ENCODE data around the gene NSUN7. TPM values are rescaled to one million over a fixed set of nuclear protein-coding genes. Genes with fewer than 3 reads are reported as not detected.

The NSUN7 gene
- total RNA-seq, 1 experiment from 2014 or later = 0.90 TPM

GRCh38 chr4:40837094-40837870, 87.5 kb downstream of the NSUN7 start:
- CTCF ChIA-PET = no interaction called here
- Histone ChIP-seq H3K27ac (ENCODE audit: low read depth, low read length, poor library complexity, severe bottlenecking) (no peak overlapping the region), H3K4me1 (ENCODE audit: insufficient read depth, low read length, poor library complexity, severe bottlenecking) (no peaks in the 10 kb centered on the region), H3K27me3 (replicated peaks; ENCODE audit: insufficient read depth, low read depth, low read length, poor library complexity) (no peaks in the 10 kb centered on the region), H3K9me3 (ENCODE audit: low read depth, low read length, poor library complexity, severe bottlenecking) (no peaks in the 10 kb centered on the region), H3K36me3 (ENCODE audit: insufficient read depth, low read length, poor library complexity, severe bottlenecking) (no peaks in the 10 kb centered on the region), H3K4me3 (ENCODE audit: low read depth, low read length, poor library complexity, severe bottlenecking) (no peak overlapping the region)
- no peak for TF ChIP-seq CTCF (conservative IDR thresholded peaks at IDR 0.05; ENCODE audit: low read depth, low read length)
- TF ChIP-seq EZH2 (IDR thresholded peaks at IDR 0.05; ENCODE audit: borderline replicate concordance, low read depth, low read length, poor library complexity, severe bottlenecking) = no peak
- intact Hi-C loops (cut with micrococcal nuclease; ENCODE audit: unreplicated experiment) = no loop called here
- DNase-seq (ENCODE audit: low spot score) = no peak
- POLR2A ChIA-PET (ENCODE audit: low non-redundant PET) = no interaction called here
- BruUV-seq (replicated peaks) = no TSS peak

- DNase-seq (ENCODE audit: low spot score) = no peak
- TF ChIP-seq CTCF (conservative IDR thresholded peaks at IDR 0.05; ENCODE audit: low read depth, low read length) (no peak), EZH2 (IDR thresholded peaks at IDR 0.05; ENCODE audit: borderline replicate concordance, low read depth, low read length, poor library complexity, severe bottlenecking) (no peak)
- Histone ChIP-seq H3K27me3 (replicated peaks; ENCODE audit: insufficient read depth, low read depth, low read length, poor library complexity) (no peaks in the 10 kb centered on the region), H3K4me3 (ENCODE audit: low read depth, low read length, poor library complexity, severe bottlenecking) (no peak overlapping the region), H3K9me3 (ENCODE audit: low read depth, low read length, poor library complexity, severe bottlenecking) (no peaks in the 10 kb centered on the region), H3K4me1 (ENCODE audit: insufficient read depth, low read length, poor library complexity, severe bottlenecking) (no peaks in the 10 kb centered on the region), H3K36me3 (ENCODE audit: insufficient read depth, low read length, poor library complexity, severe bottlenecking) (no peaks in the 10 kb centered on the region), H3K27ac (ENCODE audit: low read depth, low read length, poor library complexity, severe bottlenecking) (no peak overlapping the region)
- no TSS peak for BruUV-seq (replicated peaks)
- POLR2A ChIA-PET (ENCODE audit: low non-redundant PET) = no interaction called here
- intact Hi-C loops (cut with micrococcal nuclease; ENCODE audit: unreplicated experiment) = no loop called here
- CTCF ChIA-PET = no interaction called here
Observed at GRCh38 chr4:40838742-40839141, 89.0 kb downstream of the NSUN7 start.

GRCh38 chr4:40840255-40840984, 90.7 kb downstream of the NSUN7 start:
- CTCF ChIA-PET = interaction anchor here (0.5 to 1.8 kb wide), 8 partner anchors 12 to 1037 kb away, joined by 3 to 15 read pairs (median 5); no protein-coding TSS in a partner anchor
- no peaks in the 10 kb centered on the region for H3K27me3 ChIP-seq (replicated peaks; ENCODE audit: insufficient read depth, low read depth, low read length, poor library complexity)
- no peak for TF ChIP-seq CTCF (conservative IDR thresholded peaks at IDR 0.05; ENCODE audit: low read depth, low read length)
- no peak for TF ChIP-seq EZH2 (IDR thresholded peaks at IDR 0.05; ENCODE audit: borderline replicate concordance, low read depth, low read length, poor library complexity, severe bottlenecking)
- no peaks in the 10 kb centered on the region for H3K36me3 ChIP-seq (ENCODE audit: insufficient read depth, low read length, poor library complexity, severe bottlenecking)
- H3K27ac ChIP-seq (ENCODE audit: low read depth, low read length, poor library complexity, severe bottlenecking) = no peak overlapping the region
- H3K9me3 ChIP-seq (ENCODE audit: low read depth, low read length, poor library complexity, severe bottlenecking) = no peaks in the 10 kb centered on the region
- H3K4me3 ChIP-seq (ENCODE audit: low read depth, low read length, poor library complexity, severe bottlenecking) = no peak overlapping the region
- intact Hi-C loops (cut with micrococcal nuclease; ENCODE audit: unreplicated experiment) = loop anchor here (5.0 kb wide), 1 partner anchor 103 kb away; no protein-coding TSS in a partner anchor
- no peak for DNase-seq (ENCODE audit: low spot score)
- H3K4me1 ChIP-seq (ENCODE audit: insufficient read depth, low read length, poor library complexity, severe bottlenecking) = no peaks in the 10 kb centered on the region
- no TSS peak for BruUV-seq (replicated peaks)
- POLR2A ChIA-PET (ENCODE audit: low non-redundant PET) = interaction anchor here (0.6 kb wide), 1 partner anchor 12 kb away, joined by 5 read pairs; no protein-coding TSS in a partner anchor
